Stimulated activated CD4-positive, alpha-beta T cell treated with anti-CD3 and anti-CD28 coated beads, Interleukin-4, amount 100 ng/mL, for 24 hours (primary cell): ENCODE measurements around the gene TBL1XR1.
A peak's percentile ranks its signal among the peaks of the same experiment; 100 is the strongest.

Source experiments
- DNase-seq: peaks from one replicate; pipeline ENCODE4 v3.0.0-alpha.2; 2020

The TBL1XR1 gene

DNA sequence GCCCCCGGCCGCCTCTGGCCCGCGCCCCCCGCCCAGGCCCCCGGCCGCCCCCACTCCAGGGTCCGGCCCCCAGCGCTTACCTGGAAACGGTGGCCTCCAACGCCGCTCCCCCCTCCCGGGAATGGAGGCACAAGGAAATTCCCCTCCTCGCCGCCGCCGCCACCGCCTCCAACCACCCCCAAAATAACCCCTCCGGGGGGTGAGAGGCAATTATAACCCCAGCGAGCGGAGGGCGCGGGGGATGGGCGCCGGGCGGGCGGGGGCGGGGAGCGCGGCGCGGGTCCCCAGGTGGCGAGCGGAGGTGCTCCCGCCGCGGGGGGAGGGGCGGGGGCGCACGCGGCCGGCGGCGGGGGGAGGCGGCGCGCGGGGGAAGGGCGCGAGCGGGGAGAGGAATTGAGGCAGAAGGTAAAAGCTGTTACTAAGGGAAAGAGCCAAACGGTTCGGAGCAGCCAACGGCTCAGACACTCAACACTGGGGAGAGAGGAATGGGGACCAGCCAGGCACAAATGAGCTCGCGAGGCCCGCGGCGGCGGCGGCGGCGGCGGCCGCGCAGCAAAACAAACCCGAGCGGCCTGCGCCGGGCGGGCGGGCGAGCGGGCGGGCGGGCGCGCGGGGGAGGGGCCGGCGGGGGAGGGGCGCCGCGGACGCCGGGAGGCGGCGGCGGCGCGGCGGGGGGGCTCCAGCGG, at the start of gene TBL1XR1:
Gene TBL1XR1 (minus strand): TSS at position 442 of the 686 bp plus-strand sequence. CDS start 132,505 bp downstream, outside the sequence.
- peak; percentile 87 for DNase-seq

DNA sequence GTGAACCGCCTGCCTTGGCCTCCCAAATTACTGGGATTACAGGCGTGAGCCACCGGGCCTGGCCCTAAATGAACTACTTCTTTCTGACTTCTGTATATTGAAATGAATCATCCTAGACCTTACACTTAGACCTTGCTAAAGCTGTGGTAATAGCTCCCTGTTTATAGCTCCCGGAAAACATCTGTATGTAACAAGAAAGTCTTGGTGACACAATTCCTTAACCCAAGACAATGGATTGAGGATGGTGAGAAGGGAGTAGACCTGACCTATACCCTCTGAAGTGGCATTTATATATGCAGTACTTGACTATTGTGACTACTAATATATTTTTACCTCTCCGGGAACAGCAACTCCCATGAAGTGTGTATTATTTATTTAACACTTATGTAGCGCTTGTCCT, 48.0 kb upstream of the TBL1XR1 start:
- DNase-seq: no peak

DNA sequence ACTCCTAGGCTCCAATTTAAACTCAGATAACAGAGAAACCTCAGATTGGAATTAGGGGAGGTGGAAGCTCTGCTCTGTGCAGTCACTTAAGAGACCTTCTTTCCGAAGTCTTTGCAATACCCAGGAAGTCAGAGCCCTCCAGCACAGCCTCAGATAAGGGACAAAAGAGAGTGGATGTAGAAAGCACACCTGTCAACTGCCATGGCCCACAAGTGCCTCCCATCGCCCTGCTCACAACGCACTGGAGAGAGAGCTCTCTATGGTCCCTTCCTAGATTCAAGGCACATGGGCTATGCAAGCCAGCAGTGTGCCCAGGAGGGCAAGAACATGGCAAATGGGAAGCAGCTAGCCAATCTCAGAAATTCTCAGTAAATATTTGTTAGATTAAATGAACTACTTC, 47.3 kb upstream of the TBL1XR1 start:
- DNase-seq: no peak

DNA sequence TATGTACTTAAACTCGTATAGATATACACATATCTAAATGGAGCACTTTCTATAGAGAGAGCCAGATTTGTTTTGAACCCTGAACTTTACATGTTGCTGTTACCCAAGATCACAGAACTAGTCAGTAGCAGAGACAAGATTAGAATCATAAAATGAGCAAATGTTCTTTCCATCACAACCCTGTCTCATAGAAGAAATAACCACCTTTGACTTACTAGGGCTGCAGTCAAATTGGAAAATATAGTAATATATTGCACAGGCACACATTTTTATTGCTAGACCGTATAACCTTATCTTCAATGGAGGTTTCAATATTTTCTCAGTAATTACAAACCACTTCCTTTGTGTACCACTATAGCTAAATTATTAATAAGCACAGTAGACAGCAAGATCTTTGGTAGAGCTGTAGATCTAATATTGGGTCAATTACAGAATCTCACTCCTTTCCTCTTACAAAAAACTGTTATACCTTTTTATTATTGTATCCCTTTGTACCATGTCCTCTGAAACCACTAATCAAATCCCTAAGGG, 41.5 kb upstream of the TBL1XR1 start:
- no peak for DNase-seq

DNA sequence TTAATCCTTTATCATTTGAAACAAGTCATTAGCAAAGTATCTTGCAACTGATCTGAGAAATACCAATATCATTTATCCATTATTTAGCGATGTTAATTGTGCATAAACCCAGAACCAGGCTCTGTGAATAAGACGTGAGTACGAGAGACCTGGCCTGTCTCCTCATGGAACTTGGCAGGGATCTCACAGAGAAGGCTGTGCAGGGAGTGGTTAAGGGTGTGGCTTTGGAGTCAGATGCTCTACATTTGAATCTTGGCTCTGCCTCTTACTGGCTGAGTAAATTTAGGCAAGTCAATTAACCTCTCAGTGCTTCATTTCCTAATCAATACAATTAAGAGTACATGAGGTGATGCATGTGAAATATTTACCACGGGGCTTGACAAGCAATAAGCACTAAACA, 39.9 kb upstream of the TBL1XR1 start:
- DNase-seq: no peak

DNA sequence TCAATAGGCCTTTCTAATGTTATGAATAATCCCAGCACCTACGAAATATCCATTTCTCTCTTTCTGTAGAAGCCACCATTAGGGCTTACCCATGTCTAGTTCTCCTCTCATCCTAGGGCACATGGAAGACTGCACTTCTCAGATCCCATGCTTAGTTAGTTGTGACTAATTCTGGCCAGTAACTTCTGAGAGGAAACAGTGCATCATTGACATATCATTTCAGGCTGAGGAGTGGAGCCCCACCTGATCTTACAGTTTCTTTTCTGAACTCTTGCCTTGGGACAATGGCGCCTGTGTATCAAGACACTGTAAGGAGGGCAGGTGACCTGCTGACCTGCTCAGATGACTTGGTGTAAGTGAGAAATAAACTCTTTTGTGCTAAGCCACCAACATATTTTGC, 39.4 kb upstream of the TBL1XR1 start:
- no peak for DNase-seq

DNA sequence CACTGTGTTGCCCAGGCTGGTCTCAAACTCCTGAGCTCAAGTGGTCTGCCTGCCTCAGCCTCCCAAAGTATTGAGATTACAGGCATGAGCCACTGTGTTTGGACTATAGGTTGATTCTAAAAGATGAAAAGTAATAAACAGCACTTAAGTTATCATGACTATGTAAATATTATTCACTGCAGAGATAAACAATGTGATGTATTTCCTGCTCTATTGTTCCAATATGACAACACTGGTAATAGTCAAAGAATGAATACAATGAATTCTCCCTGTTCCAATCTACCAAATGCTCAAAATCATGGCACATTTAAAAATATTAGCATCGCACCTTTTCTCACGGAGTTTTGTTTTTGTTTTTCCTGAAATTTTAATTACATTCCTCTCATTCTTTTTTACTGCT, 36.8 kb upstream of the TBL1XR1 start:
- DNase-seq: no peak

DNA sequence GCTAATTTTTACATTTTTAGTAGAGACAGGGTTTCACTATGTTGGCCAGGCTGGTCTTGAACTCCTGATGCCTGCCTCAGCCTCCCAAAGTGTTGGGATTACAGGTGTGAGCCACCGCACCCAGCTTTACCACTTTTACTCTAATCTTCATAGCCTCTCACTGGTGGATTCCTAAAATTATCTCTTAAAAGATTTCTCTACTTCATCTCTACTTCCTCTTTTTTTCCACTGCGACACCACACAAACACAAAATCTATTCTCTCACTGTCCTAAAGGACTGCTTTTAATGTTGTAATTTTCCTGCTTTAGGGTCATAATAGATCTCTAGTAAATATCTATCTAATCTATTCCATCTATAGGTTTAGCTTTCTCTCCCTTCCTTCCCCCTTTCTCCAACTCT, 34.0 kb upstream of the TBL1XR1 start:
- no peak for DNase-seq

DNA sequence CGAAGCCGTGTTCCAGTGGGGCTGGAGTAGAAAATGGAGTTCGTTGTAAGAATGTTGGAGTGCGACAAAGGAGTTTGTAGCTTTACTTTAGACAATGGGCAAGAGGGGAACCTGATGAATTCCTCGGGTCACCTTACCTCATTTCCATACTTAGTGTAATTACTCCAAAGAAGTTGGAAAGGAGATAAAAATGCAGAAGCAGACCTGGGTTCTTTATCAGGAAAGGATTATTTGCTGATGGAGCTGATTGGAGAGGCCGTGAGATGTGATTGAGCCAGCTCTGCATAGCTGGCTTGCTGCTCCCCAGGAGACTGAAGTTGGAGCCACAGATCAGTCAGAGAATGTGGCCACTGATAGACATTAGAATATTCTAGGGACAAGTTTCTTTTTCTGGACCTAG, 33.4 kb upstream of the TBL1XR1 start:
- no peak for DNase-seq

DNA sequence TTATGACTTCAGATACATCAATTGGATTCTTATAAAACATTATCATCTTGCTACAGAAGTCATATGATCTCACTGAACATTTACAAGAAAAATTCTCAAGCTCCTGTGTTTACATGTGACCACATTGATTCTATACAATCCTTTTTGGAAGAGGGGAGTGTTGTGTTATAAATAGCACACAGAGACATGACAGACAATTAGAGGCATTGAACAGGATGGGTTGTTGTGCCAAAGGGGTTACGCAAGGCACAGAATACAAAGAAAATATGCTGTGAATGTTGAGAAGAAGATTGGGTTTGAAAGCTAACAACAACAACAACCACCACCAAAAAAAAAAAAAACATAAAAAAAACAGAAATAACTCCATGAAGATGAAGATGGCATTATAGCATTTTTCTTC, 32.5 kb upstream of the TBL1XR1 start:
- no peak for DNase-seq

DNA sequence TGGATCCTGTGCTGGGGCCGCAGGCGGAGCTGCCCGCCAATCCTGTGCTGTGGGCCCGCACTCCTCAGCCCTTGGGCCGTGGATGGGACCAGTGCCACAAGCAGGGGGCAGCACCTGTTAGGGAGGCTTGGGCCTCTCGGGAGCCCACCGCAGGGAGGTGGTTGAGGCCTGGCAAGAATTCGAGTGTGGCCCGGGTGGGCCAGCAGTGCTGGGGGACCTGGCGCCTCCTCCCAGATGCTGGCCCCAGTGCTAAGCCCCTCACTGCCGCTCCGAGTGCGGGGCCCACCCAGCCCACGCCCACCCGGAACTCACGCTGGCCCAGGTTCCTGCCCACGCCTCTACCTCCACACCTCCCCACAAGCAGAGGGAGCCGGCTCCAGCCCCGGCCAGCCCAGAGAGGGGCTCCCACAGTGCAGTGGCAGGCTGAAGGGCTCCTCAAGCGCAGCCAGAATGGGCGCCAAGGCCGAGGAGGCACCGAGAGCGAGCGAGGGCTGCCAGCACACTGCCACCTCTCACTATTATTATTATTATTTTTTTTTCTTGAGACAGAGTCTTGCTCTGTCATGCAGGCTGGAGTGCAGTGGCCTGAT, 31.4 kb upstream of the TBL1XR1 start:
- DNase-seq: no peak

DNA sequence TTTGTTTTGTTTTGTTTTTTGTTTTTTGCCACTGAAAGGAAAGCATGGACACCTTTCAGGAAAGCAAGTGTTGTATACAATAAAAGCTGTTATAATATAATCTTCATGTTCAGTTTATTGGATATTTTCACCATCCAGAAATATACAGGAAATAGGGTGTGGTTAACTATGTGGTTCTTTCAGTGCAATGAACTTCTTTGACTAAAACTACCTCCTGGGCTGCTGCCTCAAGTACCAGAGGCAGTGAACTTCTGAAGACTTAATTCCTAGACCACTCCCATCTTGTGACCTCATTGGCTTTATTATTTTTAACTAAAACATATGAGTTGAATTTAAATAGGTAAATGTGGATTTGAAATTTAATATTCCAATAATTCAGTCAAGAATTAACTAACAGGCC, 27.1 kb upstream of the TBL1XR1 start:
- no peak for DNase-seq

DNA sequence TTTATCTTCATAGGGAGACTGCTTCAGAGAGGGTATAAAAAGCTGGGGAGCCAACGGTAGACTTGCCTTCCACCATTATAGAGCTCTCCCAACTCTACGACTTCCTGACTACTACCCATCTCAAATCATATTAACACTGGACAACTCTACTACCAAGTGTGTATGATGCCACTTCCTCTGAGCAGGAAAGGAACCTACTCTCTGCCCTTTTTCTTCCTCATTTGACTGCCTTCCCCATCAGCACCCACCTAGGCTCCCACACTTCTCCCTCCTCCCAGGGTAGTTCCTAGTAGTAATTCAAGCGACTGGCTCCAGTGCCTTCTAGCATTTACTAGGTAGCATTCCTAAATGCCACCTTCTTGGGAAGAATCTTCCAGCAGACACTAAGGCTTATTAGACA, 24.5 kb upstream of the TBL1XR1 start:
- no peak for DNase-seq

DNA sequence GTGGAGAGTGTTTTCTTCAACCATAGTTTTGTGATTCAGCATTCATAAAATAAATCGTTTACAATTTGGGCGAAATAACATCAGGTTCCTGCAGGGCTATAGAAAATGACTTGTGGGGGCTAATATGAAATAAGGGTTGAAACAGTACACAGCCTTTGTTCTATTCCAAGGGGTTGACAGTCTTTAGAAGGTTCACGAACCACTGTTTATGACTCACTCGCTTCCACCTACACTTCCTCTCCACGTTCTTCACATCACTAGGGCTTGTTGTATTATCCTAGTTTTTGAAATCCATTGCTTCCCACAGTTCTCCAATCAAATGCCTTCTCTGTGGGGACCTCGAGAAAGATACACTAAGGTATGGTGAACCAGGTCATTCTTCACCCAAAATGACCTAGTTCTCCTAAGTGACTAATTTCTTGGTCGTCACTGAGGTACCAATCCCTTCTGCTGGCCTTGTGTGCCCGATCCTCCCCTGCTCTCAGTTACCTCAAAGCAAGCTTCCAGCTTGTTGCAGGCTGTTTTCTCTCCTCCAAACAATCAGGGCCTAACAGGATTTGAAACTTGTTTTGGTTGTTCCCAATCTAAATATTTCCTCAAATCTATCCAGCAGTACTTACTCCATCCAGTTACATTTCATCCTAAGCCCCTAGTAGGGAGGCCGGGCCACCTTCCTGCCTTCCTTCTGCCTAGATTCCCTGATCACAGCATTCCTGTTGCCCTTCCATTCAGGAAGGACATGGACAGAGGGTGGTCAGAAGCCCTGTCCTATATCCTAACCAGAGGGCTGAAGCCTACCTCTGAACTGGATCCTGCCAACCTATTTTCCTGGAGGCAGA, 23.1 kb upstream of the TBL1XR1 start:
- no peak for DNase-seq

DNA sequence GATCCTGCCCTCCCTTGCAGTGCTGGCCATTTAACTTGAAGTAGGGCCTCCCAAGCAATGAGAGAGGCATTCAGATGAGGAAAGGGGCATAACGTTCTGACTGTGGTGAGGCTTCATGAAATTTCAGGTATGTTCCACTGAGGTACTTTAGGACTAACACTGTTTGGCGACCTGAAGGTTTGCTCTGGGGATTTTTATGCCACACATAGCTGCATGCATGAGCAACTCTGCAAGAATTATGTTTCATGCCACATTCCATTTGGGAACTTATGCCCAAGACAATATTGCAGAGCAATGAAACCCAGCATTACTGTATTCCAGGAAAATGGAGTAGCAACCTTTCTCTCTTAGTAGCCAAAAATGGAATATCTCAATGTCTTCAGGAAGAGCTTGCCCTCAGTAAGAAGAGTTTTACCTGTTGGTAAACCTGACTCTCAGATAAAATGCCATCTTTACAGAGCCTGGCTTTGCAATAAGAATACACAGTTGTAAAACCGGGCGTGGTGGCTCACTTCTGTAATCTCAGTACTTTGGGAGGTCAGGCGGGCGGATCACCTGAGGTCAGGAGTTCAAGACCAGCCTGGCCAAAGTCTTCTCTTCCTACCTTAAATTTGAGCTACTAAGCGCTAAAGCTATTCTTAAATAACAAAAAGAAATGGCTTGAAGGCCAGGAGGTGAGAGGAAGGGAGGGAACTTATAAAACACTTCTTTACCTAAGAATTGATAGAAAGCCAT, 16.7 kb upstream of the TBL1XR1 start:
- no peak for DNase-seq

DNA sequence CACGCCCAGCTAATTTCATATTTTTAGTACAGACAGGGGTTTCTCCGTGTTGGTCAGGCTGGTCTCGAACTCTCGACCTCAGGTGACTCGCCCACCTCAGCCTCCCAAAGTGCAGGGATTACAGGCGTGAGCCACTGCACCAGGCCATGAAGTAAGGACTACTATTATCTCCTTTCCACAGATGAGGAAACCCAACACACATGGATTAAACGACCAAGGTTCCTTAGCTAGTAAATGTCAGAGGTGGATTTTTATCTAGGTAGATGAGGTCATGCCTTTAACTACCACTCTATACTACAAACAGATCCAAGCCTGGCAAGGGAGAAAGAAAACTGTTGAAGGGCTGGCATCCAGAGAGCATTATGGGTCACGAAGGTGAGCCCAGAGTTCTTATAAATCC, 15.5 kb upstream of the TBL1XR1 start:
- no peak for DNase-seq

DNA sequence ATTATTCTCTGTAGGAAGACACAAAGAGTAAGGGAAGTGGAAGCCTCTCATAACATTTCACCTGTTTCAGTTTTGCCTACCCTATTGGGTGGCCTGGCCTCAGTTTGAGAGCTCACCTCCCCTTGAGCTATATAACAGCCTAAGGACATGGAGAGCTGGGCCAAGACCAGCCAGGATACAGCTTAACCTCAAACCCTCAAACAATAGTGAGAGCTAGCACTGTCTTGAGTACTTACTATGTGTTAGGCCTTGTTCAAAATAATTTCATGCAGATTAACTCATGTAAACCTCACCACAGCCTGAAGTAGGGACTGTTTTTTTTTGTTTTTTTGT, 15.0 kb upstream of the TBL1XR1 start:
- no peak for DNase-seq

DNA sequence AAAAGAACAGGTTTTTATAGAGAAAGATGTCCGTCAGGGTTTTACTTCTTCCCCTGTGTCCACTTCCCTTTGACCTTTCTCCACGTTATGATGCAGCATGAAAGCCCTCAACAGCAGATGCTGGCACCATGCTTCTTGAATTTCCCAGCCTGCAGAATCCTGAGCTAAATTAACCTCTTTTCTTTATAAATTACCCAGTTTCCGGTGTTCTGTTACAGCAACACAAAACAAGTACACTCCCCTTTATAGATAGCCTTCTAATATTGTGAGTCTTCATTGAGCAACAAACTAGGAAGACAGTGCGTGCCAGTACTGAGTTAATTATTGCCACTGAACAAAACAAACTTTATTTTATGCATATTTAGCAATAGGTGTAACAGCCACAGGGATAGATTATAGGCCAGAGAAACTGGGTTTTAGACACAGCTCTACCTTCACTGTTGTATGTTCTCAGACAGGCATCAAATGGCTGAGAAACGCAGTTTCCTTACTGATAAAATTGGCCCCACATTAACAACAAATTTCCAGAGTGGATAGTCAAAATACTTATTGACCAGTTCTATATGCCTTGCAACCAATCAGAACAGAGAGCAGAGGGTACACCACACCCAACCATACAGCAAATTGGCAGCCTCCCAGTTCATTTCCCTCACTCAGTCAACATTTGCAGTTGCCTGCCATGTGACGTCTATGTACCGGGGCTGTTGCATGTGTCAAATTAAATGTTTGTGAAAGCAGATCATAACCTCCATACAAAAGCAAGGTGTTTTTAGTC, 14.4 kb upstream of the TBL1XR1 start:
- no peak for DNase-seq

DNA sequence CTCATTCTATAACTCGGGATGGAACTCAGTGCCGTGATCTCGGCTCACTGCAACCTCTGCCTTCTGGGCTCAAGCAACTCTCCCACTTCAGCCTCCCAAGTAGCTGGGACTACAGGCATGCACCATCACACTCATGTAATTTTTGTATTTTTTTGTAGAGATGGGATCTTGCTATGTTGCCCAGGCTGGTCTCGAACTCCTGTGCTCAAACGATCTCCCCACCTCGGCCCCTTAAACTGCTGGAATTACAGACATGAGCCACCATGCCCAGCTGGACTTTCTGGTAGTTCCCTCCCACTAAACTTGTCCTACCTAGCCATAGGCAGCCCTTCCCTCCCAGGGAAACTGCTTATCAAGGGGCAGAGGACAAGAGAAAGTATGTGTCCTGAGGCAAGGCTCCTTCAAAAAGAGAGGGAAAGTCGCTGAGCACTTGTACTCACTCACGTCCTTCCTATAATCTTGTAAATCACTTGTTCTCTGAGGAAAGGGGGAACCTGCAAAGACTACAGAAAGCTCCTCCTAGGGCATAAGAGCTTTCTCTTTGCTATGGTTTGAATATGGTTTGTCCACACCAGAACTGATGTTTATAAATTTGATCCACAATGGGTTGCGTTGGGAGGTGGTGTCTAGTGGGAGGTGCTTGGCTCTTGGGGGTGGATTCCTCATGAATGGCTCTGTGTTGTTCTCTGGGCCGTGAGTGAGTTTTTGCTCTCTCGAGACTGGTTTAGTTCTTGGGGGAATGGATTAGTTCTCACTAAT, 13.6 kb upstream of the TBL1XR1 start:
- DNase-seq: no peak

DNA sequence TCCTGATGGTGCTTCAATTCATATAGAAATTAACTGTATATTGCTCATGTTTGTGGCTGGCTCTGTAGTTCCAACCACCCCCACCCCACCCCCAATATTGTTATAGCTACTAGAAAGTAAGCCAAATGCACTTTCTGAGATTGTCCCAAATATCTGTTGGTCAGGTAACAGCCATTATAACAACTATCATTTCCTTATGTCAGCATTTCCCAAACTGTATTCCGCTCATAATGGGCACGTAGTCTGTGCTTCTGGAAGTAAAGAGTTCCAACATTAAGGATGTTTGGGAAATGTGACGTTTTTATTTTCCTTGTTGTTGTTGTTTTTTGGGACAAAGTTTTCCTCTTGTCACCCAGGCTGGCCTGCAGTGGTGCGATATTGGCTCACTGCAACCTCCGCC, 12.2 kb upstream of the TBL1XR1 start:
- DNase-seq: no peak

DNA sequence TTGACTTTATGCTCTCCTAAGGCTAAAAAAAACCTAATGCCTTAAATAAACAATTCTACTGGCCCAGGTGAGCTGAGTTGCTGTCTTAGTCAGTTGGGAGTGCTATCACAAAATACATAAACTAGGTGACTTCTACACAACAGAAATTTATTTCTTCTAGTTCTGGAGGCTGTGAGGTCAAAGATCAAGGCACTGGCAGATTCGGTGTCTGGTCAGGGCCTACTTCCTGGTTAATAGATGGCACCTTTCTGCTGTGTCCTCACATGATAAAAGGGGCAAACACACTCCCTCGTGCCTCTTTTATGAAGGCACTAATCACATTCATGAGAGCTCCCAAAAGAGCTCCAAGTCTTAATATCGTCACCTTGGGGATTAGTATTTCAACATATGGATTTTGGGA, 11.5 kb upstream of the TBL1XR1 start:
- DNase-seq: no peak

DNA sequence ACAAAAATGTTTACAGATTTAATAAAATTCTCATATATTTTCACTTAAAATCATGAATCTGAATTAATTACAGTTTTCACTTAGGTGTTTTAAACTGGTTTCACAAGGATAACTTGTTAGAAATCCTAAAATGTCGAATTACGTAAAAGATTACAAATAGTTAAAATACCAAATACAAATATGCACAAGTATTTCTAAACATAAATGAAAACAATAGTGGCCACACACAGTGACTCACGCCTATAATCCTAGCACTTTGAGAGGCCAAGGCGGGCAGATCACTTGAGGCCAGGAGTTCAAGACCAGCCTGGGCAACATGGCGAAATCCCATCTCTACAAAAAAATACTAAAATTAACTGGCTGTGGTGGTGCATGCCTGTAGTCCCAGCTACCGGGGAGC, 10.9 kb upstream of the TBL1XR1 start:
- no peak for DNase-seq
